HL-60/S4 treated with phorbol 12-myristate 13-acetate at 8.2 ng/mL for 4 days and 3 days (cell line): ENCODE data around the gene PCNX1.

ENCODE experiments used
- in situ Hi-C: fragments of 300-500 bp; cut with MboI; formaldehyde crosslinking; loops from 2 replicates; pipeline ENCODE4 v1.15.0; 2022; ENCODE audit warnings: low sequenced_read_pairs

PCNX1 gene

DNA sequence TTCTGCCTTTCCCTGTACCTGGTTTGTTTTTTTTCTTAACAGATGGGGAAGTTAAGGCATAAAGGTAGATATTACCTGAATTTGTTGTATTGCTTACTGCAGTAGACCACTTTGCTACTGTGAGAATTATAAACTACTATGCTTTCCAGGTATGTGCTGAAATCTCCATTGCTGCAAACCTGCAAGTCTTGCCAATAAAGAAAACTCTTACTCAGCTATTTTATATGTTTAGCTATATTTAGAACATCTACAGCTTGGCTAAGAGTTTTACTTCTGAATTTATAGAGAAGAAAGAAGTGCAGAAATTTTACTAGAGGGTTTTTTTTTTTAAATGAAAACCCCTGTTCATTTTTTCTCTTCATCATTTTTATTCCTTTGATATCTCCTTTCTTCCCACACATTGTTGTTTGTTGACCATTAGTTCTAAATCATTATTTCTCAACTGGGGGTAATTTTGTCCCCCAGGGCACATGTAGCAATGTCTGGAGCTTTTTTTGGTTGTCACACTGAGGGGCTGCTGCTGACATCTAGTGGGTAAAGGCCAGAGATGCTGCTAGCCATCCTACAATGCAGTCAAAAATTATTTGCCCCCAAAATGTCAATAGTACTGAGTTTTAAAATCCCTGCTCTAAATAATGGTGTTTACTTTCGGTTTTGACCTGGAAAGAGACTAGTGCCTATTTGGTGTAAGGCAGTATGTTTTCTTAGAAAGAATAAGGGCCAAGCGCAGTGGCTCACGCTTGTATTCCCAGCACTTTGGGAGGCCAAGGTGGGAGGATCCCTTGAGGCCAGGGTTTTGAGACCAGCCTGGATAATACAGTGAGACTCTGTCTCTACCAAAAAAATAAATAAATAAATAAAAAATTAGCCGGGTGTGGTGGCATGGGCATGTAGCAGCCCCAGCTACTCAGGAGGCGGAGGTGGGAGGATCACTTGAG, 48.6 kb downstream of the PCNX1 start:
- in situ Hi-C loops, result loop anchor here (25.0 kb wide), 1 partner anchor 144 kb away; the partner anchor contains the start of gene MAP3K9

DNA sequence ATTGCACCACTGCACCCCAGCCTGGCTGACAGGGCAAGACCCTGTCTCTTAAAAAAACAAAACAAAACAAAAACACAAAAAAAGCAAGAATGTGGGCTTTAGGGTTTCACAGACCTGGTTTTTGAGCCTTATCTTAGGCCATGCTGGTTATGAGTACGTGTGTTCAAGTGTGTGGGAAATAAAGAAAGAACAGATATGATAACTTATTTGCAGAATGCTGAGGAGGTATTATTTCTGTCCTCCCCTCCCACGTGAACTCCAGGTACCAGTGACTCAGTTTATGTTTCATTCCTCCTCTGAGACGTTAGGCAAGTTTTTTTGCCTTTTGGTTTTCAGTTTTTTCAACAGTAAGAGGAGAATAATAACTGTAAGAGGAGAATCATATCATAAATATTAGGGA, 49.3 kb downstream of the PCNX1 start:
- in situ Hi-C loops, result loop anchor here (25.0 kb wide), 1 partner anchor 144 kb away; the partner anchor contains the start of gene MAP3K9

DNA sequence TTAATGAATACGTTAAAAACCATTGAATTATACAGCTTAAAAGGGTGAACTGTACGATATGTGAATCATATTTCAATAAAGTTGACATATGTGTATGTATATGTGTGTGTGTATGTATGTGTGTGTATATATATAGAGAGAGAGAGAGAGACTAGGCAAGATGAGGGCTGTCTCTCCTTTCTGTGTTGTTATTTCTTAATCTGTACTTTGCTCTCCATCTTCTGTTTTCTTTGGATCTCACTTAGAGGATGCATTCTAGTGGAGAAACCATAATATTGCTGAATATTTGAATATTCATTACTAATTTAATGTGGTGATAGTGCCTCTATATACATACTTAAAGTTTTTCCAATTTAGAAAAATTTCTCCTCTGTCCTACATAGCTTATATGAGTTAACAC, 50.5 kb downstream of the PCNX1 start:
- in situ Hi-C loops, result loop anchor here (25.0 kb wide), 1 partner anchor 145 kb away; the partner anchor contains the start of gene MAP3K9

DNA sequence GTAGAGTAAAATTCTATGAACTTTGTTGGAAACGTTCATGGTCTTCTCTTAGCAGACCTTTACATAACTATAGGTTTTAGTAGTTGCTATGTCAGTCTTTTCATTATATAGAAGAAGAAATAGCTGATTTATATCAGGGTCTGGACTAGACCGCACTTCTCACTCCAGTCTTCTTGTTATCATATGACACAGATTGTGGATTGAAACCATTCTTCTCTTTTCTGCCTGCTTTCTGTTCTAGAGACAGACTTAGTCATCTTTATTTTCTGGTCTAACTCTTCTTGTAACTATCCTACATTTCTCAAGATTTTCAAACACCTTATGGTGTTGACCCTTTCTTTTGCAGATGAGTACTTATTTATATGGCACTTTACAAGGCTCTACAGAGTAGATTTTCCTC, 55.7 kb downstream of the PCNX1 start:
- in situ Hi-C loops, result loop anchor here (25.0 kb wide), 1 partner anchor 151 kb away; the partner anchor contains the start of gene MAP3K9

DNA sequence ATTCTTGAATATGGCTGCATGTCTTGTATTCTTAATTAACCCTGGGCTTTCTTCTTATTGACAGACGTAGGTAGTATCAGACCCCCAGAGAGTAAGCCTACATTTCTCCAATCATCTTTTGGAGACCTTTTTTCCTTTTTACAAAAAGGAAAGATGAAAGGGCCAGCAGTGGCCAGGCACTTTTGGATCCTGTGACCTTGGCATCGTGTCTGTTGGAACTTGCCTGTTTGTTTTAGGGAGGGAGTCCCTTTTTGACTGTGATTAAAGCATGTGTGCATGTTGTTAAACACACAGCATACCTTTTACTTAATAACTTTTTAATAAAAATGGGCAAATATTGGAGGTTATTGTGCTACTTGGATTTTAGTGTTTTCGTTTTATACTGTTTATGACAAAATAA, 57.2 kb downstream of the PCNX1 start:
- in situ Hi-C loops, result loop anchor here (25.0 kb wide), 1 partner anchor 152 kb away; the partner anchor contains the start of gene MAP3K9

DNA sequence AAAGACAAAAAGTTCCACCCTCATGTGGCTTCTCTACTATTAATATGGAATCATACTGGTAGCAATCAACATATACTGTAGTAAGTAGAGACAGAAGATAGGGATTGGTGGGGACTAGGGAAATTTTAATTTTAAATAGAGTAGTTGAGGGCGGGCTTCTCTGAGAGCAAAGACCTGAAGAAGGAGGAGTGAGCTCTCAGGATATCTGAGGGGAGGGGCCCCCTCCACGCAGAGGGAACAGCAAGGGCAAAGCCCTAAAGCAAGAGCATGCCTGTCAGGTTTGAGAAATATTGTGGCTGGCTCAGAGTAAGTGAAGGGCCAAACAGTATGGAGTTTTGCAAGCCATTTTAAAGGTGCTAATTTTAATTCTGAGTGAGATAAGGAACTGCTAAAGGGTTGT, 64.3 kb downstream of the PCNX1 start:
- in situ Hi-C loops, result loop anchor here (25.0 kb wide), 1 partner anchor 159 kb away; the partner anchor contains the start of gene MAP3K9

DNA sequence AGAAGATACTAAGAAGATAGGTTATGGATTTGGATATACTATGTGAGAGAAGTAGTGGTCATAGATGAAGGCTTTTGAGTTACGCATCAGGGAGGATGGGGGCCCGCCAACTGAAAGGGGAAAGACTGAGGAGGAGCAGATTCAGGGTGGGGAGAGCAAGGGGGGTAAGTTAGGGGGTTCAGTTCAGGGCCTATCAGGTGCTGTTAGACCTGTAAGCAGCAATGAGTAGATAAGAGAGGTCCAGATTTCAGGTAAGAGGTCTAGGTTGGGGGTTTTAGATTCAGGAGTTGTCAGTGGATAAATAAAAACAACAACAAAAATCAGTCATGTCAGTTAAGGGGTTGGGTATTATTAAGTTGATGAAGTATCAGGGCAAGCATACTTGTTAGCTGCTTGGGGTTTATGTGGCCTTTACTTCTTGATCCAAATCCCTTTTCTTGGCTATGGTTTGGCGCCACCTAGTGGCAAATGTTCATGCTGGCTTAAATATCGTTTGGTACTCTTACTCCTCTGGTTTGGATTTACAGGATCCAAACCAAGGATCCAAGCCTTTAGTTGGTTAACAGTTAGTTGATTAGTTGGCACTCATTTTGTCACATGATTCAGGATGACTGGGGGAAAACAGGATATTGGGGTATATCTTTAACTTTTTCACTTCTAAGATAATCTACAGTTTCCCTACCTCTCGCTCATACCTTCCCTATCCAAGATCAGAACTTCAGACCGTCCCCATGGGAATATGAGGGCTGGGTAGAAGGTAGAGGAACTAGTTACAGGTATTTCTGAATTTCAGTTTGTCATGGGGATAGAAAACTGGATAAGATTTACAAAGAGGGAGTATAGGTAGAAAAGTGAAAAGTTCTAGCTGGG, 65.1 kb downstream of the PCNX1 start:
- in situ Hi-C loops, result loop anchor here (25.0 kb wide), 1 partner anchor 160 kb away; the partner anchor contains the start of gene MAP3K9

DNA sequence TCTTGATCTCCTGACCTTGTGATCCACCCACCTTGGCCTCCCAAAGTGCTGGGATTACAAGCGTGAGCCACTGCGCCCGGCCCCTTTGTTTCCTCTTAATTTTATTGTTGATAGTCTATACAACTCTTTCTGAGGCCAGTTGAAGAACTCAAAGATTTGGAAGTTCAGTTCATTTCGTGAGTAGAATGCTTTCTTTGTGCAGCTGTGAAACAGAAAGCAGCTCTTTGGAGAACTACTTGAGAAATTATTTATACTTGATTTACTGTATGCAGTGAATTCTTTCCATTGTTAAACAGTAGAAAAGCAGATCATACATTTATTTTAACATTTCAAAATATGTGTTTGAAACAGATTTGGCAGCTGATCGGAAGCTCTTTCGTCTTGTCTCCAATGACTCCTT, 69.3 kb downstream of the PCNX1 start:
- in situ Hi-C loops, result no loop called here

DNA sequence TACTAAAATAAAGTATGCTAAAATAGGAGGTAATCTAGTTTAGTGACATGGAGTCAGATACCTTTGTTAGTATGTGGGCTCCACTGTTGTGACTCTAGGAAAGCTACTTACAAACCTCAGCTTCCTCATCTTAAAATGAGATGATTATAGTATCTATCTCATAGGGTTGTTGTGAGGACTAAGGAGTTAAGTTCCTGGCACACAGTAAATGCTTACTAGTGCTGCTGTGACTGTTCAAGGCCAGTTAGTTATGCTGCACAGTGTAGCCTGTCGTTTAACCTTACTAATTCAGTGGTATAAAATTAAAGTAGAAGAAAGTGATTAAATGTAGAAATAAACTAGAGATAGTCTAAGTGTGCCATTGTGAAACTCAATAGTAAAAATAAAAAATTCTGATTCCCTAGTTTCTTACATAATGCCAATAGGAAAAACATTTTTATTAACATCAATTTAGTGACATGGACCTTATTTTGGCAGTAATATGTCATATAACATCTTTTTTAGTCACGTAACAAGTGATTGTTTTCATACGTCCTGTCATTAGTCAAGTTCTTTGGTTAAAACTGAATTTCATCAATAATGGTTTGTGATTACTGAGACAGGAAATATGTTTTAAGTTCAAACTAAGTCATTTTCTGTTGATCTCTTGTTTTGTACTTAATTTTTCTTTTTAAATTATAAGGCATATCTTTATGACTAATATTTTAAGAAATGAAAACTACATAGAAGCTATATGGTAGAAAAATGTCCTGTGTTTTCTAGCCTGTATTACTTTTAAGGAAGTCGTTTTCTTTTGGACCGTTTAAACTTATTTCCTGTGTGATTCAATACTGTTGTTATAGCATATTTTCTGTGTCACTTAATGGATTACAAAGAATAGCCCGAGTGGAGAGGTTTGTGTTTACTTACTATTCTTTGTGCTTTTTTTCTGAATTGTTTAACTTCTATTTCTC, 74.0 kb downstream of the PCNX1 start:
- in situ Hi-C loops, result no loop called here

DNA sequence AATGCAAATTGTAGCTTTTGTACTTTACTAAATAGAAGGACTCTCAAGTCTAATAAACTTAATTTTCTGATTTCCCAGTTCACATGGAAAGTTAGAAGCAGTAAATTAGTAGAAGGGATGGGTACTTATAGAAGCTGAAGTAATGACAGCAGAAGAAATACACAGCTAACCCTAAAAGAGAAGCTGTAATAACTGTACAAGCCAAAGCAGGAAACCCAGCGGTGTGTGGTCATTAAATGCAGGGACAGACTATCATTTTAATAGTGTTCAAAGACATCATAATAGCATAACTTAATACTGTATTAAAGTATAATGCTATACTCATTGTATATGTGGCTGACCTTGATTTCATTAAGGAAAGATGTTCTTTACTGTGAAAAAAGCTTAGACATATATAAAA, 74.9 kb downstream of the PCNX1 start:
- in situ Hi-C loops, result no loop called here

DNA sequence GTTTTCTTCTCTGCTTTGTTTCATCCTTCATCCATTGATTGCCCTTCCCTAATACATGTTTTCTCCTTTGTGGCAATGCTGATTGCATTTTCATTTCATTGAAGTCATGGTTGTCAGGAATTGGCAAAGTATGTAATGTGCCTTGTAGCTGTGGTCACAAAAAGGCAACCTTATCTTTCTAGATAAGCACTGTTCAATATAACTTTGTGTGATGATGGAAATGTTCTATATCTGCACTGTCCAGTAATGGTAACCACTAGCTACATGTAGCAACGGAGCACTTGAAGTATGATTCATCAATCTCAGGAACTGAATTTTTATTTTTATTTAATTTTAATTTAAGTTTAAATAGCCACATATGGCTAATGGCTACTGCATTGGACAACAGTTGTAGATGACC, 79.8 kb downstream of the PCNX1 start:
- in situ Hi-C loops, result no loop called here

DNA sequence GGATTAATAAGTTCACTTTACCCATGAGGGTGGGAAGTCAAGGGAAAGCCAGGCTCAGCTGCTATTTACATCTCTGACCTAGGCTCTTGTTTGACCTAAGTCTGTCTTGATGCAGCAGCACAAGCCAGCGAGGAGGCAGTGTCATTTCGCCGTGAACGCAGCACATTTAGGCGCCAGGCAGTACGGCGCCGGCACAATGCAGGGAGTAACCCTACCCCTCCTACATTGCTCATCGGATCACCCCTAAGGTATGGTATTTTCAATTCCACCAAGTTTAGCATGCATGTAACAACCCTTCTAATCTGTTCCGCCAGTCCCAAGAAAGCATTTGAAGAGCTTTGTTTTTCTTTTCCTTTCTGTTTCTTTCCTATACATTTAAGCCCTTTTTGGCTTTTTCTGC, 81.2 kb downstream of the PCNX1 start:
- in situ Hi-C loops, result no loop called here

DNA sequence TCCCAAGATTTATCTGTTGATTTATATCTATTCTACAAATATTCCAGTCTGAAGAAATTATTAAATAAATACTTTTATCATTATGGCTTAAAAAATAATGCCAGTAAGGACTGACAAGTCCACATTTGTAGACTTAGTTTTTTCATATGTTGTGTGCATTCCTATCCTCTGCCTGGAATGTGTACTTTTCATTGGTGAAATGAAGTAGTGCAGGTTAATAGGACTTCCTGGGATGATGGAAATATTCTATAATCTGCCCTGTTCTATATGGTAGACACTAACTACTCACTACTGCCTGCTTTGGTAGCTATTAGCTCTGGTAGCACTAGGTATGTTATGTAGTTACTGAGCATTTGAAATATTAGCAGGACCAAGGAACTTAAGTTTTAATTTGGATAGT, 86.7 kb downstream of the PCNX1 start:
- in situ Hi-C loops, result no loop called here

DNA sequence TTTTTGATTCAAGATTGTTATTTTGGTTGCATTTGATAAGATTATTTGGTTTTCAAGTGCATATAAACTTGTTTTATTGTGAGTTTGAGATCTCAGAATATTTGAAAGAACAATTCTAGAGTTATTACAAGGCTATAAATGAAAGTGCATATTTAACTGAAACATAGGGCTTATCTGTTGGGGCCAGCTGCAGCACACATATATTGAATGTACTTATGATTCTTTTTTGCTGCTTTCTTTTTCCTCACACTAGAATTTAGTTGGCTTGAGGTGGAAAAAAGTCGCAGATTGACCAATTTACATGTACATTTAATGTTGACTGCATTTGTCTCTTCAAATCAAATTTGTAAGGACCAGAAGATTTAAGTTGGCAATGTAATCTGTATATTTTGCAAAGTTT, 88.0 kb downstream of the PCNX1 start:
- in situ Hi-C loops, result no loop called here

DNA sequence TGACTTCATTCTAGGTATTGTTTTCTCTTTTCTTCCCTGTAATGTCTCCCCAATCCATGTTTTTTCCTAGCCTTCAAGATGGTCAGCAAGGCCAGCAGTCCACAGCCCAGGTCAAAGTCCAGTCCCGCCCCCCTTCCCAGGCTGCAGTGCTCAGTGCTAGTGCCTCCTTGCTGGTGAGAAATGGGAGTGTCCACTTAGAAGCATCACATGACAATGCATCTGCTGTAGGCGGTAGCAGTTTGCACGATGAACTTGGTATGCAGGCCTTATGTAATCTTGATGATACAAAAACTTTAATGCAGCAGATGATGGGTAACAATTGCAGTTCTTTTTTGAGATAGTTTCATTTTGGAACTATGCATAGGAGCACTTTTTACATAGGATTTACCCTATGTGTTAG, 88.4 kb downstream of the PCNX1 start:
- in situ Hi-C loops, result no loop called here

DNA sequence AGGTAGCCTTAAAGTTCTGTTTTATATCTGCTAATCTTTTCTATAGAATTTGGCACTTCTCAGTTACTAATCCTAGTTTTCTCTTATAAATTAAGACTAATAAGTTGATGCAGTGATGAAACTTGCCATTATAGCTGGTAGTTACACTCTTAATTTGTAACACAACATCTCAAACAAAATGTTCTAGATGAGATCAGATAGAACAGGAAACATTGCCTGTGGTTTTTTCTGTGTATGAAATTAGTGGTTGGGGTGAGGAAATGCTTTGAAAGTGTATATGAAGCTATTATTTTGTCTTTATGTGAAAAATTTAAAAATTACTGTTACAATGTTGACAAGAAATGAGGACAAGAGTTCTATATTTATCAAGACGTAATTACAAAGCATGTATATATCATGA, 91.9 kb downstream of the PCNX1 start:
- in situ Hi-C loops, result no loop called here

DNA sequence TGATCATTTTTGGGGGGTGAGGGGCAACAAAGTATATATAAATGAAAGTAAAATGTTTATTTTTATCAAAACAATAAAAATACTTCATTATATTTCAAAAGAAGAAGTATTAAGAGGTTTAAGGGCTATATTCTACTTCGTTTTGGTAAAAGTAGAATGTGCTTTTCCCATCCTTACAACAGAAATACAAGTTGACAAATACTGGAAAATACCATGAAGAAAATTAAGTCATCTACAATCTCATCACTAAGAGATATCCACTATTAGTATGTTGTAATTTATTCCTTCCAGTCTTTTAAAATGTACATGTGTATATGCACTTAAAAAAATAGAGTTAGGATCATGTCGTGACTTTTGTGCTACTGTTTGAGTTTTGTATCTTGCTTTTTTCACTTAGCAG, 92.8 kb downstream of the PCNX1 start:
- in situ Hi-C loops, result no loop called here

DNA sequence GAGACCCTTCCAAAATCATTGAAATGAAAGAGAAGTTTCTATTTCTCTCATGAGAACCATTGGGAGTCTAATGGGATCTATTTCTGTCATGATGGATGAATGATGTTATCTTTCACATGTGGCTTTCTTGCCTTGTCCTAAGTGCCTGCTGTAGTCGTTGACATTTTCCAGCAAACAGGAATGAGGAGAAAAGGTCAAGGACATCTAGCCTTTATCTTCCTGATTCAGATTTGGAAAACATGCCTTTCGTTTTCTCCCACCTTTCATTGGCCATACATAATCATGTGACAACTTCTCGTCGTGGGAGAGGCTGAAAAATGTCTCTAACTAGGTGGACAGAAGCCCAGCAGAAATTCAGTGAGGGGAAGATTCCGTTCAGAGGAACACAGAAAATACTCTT, 94.5 kb downstream of the PCNX1 start:
- in situ Hi-C loops, result no loop called here

DNA sequence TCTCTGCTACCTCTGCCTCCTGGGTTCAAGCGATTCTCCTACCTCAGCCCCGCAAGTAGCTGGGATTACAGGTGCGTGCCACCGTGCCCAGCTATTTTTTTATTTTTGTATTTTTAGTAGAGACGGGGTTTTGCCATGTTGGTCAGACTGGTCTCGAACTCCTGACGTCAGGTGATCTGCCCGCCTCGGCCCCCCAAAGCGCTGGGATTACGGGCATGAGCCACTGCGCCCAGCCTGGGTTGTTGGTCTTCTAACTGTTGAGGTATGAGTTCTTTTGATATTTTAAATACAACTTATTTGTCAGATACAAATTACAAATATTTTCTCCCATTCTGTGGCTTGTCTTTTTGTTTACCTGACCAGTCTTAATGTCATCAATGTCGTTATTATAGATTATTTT, 95.9 kb downstream of the PCNX1 start:
- in situ Hi-C loops, result no loop called here

DNA sequence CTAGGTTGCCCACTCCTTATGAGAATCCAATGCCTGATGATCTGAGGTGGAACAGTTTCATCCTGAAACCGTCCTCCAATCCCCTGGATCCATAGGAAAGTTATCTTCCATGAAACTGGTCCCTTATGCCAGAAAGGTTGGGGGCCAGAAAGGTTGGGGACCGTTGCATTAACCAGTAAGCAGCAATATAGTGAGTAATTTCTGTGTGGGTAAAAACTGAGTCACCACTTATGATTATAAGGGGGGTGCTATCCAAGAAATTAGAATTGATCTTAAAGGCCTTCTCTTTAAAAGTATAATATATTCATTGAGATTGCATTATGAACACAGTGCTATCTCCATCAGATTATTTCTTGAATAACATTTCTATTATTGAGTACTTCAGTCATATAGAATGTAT, 97.2 kb downstream of the PCNX1 start:
- in situ Hi-C loops, result no loop called here
